GM12874 (cell line): ENCODE measurements around the gene FAM53A.

Experiments
- TF ChIP-seq, protein P1 (sequence below): IDR thresholded peaks from 2 replicates; pipeline ENCODE4 v1.5.1; 2011; ENCODE audit warnings: low read depth, mild to moderate bottlenecking, control low read depth, low read length, moderate library complexity; ENCODE audit not compliant: insufficient read depth

FAM53A gene

GRCh38 chr4:1674682-1675081 is 9.4 kb downstream of the FAM53A start:
- TF ChIP-seq, protein P1, sequence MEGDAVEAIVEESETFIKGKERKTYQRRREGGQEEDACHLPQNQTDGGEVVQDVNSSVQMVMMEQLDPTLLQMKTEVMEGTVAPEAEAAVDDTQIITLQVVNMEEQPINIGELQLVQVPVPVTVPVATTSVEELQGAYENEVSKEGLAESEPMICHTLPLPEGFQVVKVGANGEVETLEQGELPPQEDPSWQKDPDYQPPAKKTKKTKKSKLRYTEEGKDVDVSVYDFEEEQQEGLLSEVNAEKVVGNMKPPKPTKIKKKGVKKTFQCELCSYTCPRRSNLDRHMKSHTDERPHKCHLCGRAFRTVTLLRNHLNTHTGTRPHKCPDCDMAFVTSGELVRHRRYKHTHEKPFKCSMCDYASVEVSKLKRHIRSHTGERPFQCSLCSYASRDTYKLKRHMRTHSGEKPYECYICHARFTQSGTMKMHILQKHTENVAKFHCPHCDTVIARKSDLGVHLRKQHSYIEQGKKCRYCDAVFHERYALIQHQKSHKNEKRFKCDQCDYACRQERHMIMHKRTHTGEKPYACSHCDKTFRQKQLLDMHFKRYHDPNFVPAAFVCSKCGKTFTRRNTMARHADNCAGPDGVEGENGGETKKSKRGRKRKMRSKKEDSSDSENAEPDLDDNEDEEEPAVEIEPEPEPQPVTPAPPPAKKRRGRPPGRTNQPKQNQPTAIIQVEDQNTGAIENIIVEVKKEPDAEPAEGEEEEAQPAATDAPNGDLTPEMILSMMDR = no peak

GRCh38 chr4:1673671-1674070 is 10.4 kb downstream of the FAM53A start:
- TF ChIP-seq, protein P1 = no peak

DNA sequence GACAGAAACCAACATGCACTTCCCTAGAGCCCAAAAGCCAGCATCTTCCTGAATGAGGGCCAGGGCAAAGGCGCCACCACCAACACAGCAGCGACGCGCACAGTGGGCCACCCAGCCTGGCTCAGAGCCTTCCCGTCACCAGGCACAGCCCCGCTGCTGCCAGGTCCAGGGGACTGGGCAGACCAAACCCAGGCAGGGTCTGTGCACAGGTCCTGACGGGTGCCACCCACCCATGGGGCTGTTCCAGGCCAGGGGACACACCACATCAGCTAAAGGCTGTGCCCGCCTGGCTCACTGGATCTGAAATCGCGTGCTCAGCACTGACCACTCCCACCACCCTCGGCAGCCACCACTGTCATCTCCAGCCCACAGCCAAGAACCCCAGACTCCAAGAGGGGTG is 13.8 kb downstream of the FAM53A start:
- TF ChIP-seq, protein P1 = no peak

DNA sequence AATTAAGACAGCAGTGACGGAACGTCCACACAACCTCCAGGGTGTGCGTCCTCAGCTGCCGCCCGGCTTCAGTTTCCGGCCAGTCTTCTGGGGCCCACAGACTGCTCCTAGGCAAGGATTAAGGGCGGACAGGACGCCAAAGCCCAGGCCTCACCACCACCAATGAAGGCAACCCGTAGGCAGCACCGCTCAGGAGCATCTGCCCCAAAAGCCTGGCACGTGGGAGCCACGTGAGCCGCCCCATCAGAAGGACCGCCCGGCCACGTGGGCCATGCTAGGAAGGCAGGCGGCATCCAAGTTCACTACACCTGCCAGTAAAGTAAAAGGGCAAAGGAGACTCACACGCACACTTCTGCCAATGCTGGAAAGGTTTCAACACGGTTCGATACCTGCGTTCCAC is 14.3 kb downstream of the FAM53A start:
- TF ChIP-seq, protein P1 = no peak

- TF ChIP-seq, protein P1 = no peak
Observed at GRCh38 chr4:1669270-1669669, 14.8 kb downstream of the FAM53A start.

DNA sequence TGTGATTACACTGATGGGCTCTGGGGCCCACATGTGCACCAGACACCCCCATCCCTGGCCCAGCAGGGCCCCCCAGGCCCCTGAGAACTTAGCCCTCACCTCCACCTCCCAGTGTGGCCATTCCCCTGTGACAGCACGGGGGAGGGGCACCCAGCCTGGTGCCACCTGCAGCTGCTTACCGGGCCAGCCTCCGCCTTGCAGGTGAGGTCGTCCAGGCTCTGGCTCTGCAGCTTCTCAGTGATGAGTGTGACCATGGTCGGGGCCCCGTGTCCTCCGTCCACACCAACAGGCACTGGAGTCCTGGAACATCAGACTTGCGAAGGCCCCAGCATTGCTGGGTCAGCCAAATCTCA is 15.6 kb downstream of the FAM53A start:
- TF ChIP-seq, protein P1 = no peak

GRCh38 chr4:1667273-1667672 is 16.8 kb downstream of the FAM53A start:
- TF ChIP-seq, protein P1 = no peak

DNA sequence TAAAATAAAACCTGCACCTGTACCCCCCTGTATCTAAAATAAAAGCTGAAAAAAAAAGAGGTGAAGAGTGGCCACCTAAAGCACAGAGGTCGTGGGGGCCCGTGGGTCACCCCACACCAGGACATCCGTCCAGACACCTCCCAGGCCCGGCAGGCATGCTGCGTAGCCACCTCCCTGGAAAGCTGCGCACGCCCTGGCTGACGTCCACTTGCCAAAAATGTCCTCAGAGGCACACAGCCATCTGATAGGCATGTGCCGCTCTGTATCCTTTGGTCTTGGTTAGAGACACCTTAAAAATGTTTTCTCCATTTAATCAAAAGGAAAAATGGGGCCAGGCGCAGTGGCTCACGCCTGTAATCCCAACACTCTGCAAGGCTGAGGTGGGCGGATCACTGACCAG is 17.7 kb downstream of the FAM53A start:
- TF ChIP-seq, protein P1 = no peak
